Choroid plexus epithelial cell (primary cell): Measurements from ENCODE around the gene CRB2.
"Not testable (repeated sequence)": the region's sequence is repeated elsewhere in the genome, so short reads cannot be mapped to it uniquely, and the experiment has no call there.

Experiments
- DNase-seq: peaks from one replicate; pipeline ENCODE4 v3.0.0-alpha.2; 2010; ENCODE audit warnings: low read depth
- H3K4me3 ChIP-seq: 2 replicates; pipeline ENCODE4 v1.5.1; 2011; ENCODE audit warnings: low read depth, mild to moderate bottlenecking, control low read depth, low read length, moderate library complexity
- TF ChIP-seq, protein P1 (sequence below): conservative IDR thresholded peaks from 2 replicates; pipeline ENCODE4 v1.5.1; 2011; ENCODE audit warnings: low read depth, mild to moderate bottlenecking, control low read depth, inconsistent platforms, low read length, moderate library complexity

The CRB2 gene

DNA sequence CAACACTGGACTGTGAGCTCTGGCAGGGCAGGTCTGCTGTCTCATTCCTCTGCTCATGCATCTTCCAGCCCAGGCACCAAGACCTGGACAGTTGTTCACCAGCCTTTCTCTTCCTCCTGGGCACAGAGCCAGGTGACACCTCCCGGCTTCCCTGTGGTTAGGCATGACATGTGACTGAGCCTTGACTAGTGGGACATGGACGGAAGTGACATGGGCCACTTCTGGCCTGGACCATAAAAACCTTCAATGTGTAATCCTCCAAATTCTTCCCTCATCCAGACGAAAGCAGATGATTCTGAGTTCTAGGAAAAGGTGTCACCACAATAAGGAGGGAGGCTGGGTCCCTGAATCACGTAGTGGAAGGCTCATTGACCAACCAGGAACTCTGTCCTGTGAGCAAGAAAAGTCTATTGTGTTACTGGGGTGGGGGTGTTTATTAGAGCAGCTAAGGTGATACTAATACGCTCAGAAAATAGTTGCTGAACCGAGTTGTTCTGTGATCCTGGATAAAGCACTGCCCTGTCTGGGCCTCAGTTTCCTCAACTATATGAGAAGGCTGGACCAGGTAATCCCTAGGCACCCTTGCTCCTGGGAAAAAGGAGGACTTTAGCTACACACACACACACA lies 26.6 kb upstream of the CRB2 start:
- DNase-seq, result no peak
- H3K4me3 ChIP-seq, result no peak overlapping the region
- TF ChIP-seq, protein P1, sequence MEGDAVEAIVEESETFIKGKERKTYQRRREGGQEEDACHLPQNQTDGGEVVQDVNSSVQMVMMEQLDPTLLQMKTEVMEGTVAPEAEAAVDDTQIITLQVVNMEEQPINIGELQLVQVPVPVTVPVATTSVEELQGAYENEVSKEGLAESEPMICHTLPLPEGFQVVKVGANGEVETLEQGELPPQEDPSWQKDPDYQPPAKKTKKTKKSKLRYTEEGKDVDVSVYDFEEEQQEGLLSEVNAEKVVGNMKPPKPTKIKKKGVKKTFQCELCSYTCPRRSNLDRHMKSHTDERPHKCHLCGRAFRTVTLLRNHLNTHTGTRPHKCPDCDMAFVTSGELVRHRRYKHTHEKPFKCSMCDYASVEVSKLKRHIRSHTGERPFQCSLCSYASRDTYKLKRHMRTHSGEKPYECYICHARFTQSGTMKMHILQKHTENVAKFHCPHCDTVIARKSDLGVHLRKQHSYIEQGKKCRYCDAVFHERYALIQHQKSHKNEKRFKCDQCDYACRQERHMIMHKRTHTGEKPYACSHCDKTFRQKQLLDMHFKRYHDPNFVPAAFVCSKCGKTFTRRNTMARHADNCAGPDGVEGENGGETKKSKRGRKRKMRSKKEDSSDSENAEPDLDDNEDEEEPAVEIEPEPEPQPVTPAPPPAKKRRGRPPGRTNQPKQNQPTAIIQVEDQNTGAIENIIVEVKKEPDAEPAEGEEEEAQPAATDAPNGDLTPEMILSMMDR, result no peak

DNA sequence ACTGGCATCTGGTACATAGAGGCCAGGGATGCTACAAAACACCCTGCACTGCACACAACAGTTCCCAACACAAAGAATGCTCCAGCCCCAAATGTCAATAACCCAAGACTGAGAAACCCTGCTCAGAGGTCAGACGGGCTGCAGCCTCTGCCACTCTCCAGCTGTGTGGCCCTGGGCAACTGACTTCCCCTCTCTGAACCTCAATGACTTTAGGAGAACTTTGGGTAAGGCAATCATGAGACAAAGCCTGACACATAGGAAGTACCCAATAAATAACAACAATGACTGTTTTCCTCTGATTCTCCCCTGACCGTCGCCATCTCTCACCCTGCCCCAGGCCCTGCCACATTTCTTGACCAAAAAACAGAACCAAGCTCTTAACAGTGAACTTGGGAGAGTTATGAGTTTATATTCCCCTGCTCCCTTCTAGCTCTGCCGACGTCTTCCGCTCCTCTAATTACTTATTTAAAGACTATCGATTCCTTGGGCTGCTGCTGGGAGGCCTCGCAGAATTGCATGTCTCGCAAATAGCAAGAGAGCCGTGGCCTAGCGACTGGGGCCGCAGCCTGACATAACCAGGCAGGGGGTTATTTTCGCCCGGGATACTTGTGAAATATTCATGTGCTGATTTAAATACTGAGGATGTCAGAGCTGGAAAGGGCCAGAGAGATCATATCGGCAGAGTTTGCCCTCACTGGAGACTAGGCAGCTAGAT lies 24.5 kb upstream of the CRB2 start:
- DNase-seq, result no peak
- TF ChIP-seq, protein P1, result no peak
- no peak overlapping the region for H3K4me3 ChIP-seq

DNA sequence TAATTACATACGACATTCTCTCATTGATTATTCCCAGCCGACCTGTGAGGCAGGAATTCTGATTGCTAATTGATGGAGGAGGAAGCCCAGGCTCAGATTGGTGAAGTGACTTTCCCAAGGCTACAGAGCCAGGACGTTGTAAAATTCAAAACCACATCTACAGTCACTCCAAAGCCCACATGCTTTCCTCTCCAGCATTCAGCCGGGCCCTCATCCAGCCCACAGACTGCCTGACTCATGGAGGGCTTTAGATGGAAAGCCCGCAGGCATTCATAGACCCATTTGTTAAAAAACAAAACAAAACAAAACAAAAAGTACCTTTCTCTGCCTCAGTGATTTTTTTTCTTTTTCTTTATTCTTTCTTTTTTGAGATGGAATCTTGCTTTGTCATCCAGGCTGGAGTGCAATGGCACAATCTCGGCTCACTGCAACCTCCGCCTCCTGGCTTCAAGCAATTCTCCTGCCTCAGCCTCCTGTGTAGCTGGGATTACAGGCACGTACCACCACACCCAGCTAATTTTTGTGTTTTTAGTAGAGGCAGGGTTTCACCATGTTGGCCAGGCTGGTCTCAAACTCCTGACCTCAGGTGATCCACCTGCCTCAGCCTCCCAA lies 22.8 kb upstream of the CRB2 start:
- H3K4me3 ChIP-seq, DNase-seq: not testable (repeated sequence)

DNA sequence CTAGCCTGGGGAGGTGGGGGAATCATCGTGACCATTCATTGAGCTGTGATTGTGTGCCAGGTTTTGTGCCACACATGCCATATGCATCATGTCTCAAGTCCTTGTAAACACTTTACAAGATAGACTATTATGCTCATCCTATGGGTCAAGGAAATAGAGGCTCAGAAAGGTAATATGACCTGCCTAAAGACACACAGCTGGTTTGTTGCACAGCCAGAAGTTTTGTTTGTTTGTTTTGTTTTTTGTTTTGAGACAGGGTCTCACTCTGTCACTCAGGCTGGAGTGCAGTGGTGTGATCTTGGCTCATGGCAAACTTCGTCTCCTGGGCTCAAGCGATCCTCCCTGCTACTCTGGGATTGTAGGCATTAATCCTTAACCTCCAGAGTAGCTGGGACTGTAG lies 21.4 kb upstream of the CRB2 start:
- TF ChIP-seq, protein P1, result no peak
- no peak for DNase-seq
- no peak overlapping the region for H3K4me3 ChIP-seq

DNA sequence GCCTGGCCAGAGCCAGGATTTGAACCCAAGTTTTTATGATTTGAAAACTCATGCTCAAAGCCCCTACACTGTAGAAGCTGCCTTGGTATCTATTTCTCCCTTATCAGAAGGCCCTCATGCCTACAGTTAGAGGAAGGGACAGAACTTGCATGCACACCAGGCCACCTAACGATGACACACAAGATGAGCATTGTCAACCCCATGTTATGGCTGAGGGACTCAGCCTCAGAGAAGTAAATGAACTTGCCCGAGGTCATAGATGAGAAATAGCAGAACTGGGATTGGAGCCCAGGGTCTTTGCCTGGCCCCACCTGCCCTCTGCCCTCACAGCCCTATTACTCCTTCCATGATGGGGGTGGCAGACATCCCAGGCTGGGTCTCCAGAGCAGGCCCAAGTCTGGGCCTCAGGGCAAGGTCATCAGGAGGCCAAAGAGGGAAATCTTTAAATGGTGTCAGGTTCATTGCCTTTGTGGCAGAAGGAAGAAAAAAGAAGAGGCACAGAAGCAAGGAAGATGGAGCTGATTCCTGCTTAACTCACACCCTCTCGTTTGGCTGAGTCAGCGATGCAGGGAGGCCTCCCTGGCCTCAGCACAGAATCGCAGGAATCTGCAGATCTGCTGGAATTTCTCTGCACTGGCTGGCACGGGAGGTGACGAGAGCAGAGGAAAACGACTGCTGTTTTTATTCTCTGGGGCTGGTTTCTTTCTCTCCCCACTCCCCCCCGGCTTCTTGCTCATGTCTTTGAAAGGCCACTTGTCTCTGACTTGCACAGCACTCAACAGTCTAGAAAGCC lies 20.6 kb upstream of the CRB2 start:
- TF ChIP-seq, protein P1, result no peak
- DNase-seq, result peak; percentile 70
- H3K4me3 ChIP-seq, result no peak overlapping the region

DNA sequence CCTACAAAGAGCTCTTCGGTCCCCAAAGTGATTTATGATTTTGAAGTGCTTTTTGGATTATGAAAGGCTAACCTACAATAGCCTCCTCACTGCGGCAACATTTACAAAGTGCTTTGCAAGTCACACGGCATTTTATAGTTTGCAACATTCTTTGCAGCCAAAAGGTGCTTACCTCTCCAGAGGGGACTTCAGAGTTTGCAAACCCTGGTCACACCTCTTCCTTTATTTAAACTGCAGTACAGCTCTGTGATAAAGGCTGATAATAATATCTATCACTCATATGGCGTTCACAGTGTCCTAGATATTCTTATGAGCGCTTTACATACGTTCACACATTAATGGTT lies 20.0 kb upstream of the CRB2 start:
- TF ChIP-seq, protein P1, result no peak
- H3K4me3 ChIP-seq, result no peak overlapping the region
- DNase-seq, result no peak

DNA sequence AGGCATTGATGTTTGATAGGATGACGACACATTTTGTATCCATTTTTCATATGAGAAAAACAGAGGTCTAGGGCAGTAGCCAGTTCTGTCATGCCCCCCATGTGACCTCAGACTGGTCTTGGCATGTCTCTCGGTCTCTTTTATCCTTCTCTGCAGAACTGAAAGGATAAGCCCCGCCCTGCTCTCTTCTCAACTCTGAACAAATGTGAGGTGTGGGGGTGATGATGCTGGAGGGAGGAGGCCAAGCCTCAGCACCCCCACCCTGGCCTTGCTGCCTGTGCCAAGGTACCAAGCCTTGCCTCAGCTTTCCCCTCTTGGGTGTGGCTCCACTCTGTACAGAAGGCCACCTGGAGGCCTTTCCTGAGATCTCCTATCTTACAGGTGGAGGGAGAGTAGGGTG lies 19.5 kb upstream of the CRB2 start:
- no peak for DNase-seq
- no peak overlapping the region for H3K4me3 ChIP-seq
- TF ChIP-seq, protein P1, result no peak
